Upper lobe of left lung (tissue), 6 donors: ENCODE results near the gene GGTLC1. TPM values are rescaled to one million over a fixed set of nuclear protein-coding genes. Genes with fewer than 3 reads are reported as not detected.

Source experiments
- ATAC-seq, 2 donors: fragments of 200-7000 bp; cut with Tn5 transposase; one replicate each; pipeline ENCODE4 v1.9.1; 2022; ENCODE audit warnings: mild to moderate bottlenecking in 2 of 2, moderate library complexity in 2 of 2; ENCODE audit not compliant: low FRiP score in 2 of 2
- DNase-seq, 2 donors: peaks; one replicate each; pipeline ENCODE4 v3.0.0-alpha.2; 2019 to 2020
- H3K27ac ChIP-seq, 4 donors: fragments of 200-600 bp; sonication (generic); one replicate each; pipeline ENCODE4 v1.5.1; 2016 to 2019
- H3K27me3 ChIP-seq, 4 donors: fragments of 200-600 bp; sonication (generic); one replicate each; pipeline ENCODE4 v1.5.1; 2017 to 2019
- H3K36me3 ChIP-seq, 4 donors: fragments of 200-600 bp; sonication (generic); one replicate each; pipeline ENCODE4 v1.5.1; 2016 to 2019
- H3K4me1 ChIP-seq, 4 donors: fragments of 200-600 bp; sonication (generic); one replicate each; pipeline ENCODE4 v1.5.1; 2018 to 2019
- H3K4me3 ChIP-seq, 4 donors: fragments of 200-600 bp; sonication (generic); one replicate each; pipeline ENCODE4 v1.5.1; 2017 to 2019; ENCODE audit warnings: mild to moderate bottlenecking in 2 of 4, moderate library complexity in 1 of 4
- H3K9me3 ChIP-seq, 4 donors: fragments of 200-600 bp; sonication (generic); one replicate each; pipeline ENCODE4 v1.5.1; 2018 to 2019
- CTCF ChIP-seq, 6 experiments: fragments of 450-650 bp in 4 of 6; fragments of 200-600 bp in 2 of 6; sonication (generic) in 2 of 6; IDR thresholded peaks; one replicate each; pipeline ENCODE4 v1.5.1; 2016 to 2019; ENCODE audit warnings: antibody characterized with exemption in 6 of 6
- EP300 ChIP-seq, 4 donors: sonication (generic); formaldehyde crosslinking; IDR thresholded peaks; one replicate each; pipeline ENCODE4 v1.5.1; 2017; ENCODE audit warnings: antibody characterized with exemption in 4 of 4, control low read depth in 2 of 4
- POLR2A ChIP-seq, 4 donors: fragments of 450-650 bp; IDR thresholded peaks; one replicate each; pipeline ENCODE4 v1.5.1; 2016 to 2017; ENCODE audit warnings: antibody characterized with exemption in 4 of 4, mild to moderate bottlenecking in 2 of 4
- POLR2AphosphoS5 ChIP-seq, 2 donors: sonication (generic); formaldehyde crosslinking; IDR thresholded peaks; one replicate each; pipeline ENCODE4 v1.5.1; 2017; ENCODE audit warnings: antibody characterized with exemption in 2 of 2
- WGBS, 2 donors: methylation state at CpG; one replicate each; pipeline ENCODE4 v1.1.5; 2017 to 2018; 5-methylcytosine and 5-hydroxymethylcytosine counted together
- total RNA-seq, 6 donors: library from RNA; depleted of rRNA in 4 of 6; stranded (reverse); fragments of >200 nt in 4 of 6; gene quantifications; one replicate each; pipeline versions ENCODE4 v1.1.0 to v1.2.1, GENCODE V29; 2016 to 2021
- donor health status: DM: no; HTN: no; CAD: no; lungs with moderate emphysema.
- donor health status: DM: no; HTN: yes; CAD: no; lungs with severe emphysema.

Gene GGTLC1
- total RNA-seq, 6 donors from 2014 or later = 23.0 to 94.7 (median 75.7) TPM

- TF ChIP-seq EP300 (IDR thresholded peaks at IDR 0.05) = no peak
- H3K9me3 ChIP-seq = no peaks in the 10 kb centered on the region
- ATAC-seq (no peak), DNase-seq (no peak)
- H3K4me3 ChIP-seq = no peak overlapping the region
- H3K27ac ChIP-seq = no peak overlapping the region
- H3K4me1 ChIP-seq = no peaks in the 10 kb centered on the region
- H3K27me3 ChIP-seq = no peaks in the 10 kb centered on the region
- 68 to 69% methylated on average over 5 to 8 of the region's 8 CpGs for WGBS, 2 donors
- no peaks in the 10 kb centered on the region for H3K36me3 ChIP-seq
Observed at GRCh38 chr20:24007073-24007595, 18.6 kb upstream of the GGTLC1 start.

GRCh38 chr20:24006626-24007025, 18.0 kb upstream of the GGTLC1 start:
- Histone ChIP-seq H3K36me3 (no peaks in the 10 kb centered on the region), H3K9me3 (no peaks in the 10 kb centered on the region), H3K27me3 (no peaks in the 10 kb centered on the region), H3K4me3 (no peak overlapping the region), H3K27ac (no peak overlapping the region), H3K4me1 (no peaks in the 10 kb centered on the region)
- DNase-seq (no peak), ATAC-seq (no peak)
- TF ChIP-seq CTCF (IDR thresholded peaks at IDR 0.05) (no peak), POLR2AphosphoS5 (IDR thresholded peaks at IDR 0.05) (no peak), POLR2A (IDR thresholded peaks at IDR 0.05) (no peak), EP300 (IDR thresholded peaks at IDR 0.05) (no peak)
- 90 to 91% methylated on average over 7 of the region's 7 CpGs for WGBS, 2 donors

- DNase-seq = no peak
Observed at GRCh38 chr20:24004471-24004870, 15.9 kb upstream of the GGTLC1 start.

GRCh38 chr20:24002896-24003295, 14.3 kb upstream of the GGTLC1 start:
- H3K4me3 ChIP-seq = no peak overlapping the region
- DNase-seq (no peak), ATAC-seq (peak in 1 of 2 donors; percentile 31)
- H3K27me3 ChIP-seq = no peaks in the 10 kb centered on the region
- no peaks in the 10 kb centered on the region for H3K36me3 ChIP-seq
- H3K4me1 ChIP-seq = no peaks in the 10 kb centered on the region
- no peak for TF ChIP-seq EP300 (IDR thresholded peaks at IDR 0.05)
- no peak for TF ChIP-seq CTCF (IDR thresholded peaks at IDR 0.05)
- TF ChIP-seq POLR2AphosphoS5 (IDR thresholded peaks at IDR 0.05) = no peak
- no peak for TF ChIP-seq POLR2A (IDR thresholded peaks at IDR 0.05)
- H3K9me3 ChIP-seq = no peaks in the 10 kb centered on the region
- 95 to 97% methylated on average over 13 of the region's 13 CpGs for WGBS, 2 donors
- H3K27ac ChIP-seq = no peak overlapping the region

More at GRCh38 chr20:24004471-24004870, 15.9 kb upstream of the GGTLC1 start:
- Histone ChIP-seq H3K36me3 (no peaks in the 10 kb centered on the region), H3K9me3 (no peaks in the 10 kb centered on the region), H3K27me3 (no peaks in the 10 kb centered on the region), H3K27ac (no peak overlapping the region), H3K4me3 (no peak overlapping the region), H3K4me1 (no peaks in the 10 kb centered on the region)
- 49 to 69% methylated on average over 9 of the region's 9 CpGs for WGBS, 2 donors
- ATAC-seq = no peak
- TF ChIP-seq CTCF (IDR thresholded peaks at IDR 0.05) (no peak), POLR2AphosphoS5 (IDR thresholded peaks at IDR 0.05) (no peak), POLR2A (IDR thresholded peaks at IDR 0.05) (no peak), EP300 (IDR thresholded peaks at IDR 0.05) (no peak)

- TF ChIP-seq EP300 (IDR thresholded peaks at IDR 0.05) (no peak), CTCF (IDR thresholded peaks at IDR 0.05) (no peak), POLR2AphosphoS5 (IDR thresholded peaks at IDR 0.05) (no peak), POLR2A (IDR thresholded peaks at IDR 0.05) (no peak)
- Histone ChIP-seq H3K9me3 (no peaks in the 10 kb centered on the region), H3K27me3 (no peaks in the 10 kb centered on the region), H3K4me3 (no peak overlapping the region), H3K27ac (no peak overlapping the region), H3K36me3 (no peaks in the 10 kb centered on the region), H3K4me1 (no peaks in the 10 kb centered on the region)
- ATAC-seq (no peak), DNase-seq (no peak)
- 87 to 95% methylated on average over 7 of the region's 7 CpGs for WGBS, 2 donors
Observed at GRCh38 chr20:24001712-24002405, 13.3 kb upstream of the GGTLC1 start.
